WTC11 (cell line): Measurements from ENCODE around the gene RASAL2. TPM values are rescaled to one million over a fixed set of nuclear protein-coding genes. Genes with fewer than 3 reads are reported as not detected.

Experiments used
- ATAC-seq: fragments of 200-7000 bp; cut with Tn5 transposase; 2 replicates; pipeline ENCODE4 v1.10.0; 2021; ENCODE audit warnings: mild to moderate bottlenecking, moderate library complexity
- CTCF ChIA-PET: fragments of 300-600 bp; sonication (Branson Sonifier 250); formaldehyde crosslinking; loops from one replicate; lab custom pipeline; 2021; ENCODE audit warnings: antibody characterized with exemption; lab: Charles Lee
- POLR2A ChIA-PET: fragments of 350-600 bp; sonication (Branson Sonifier 250); formaldehyde crosslinking; loops from one replicate; lab custom pipeline; 2021; ENCODE audit warnings: antibody characterized with exemption; lab: Charles Lee
- DNase-seq: peaks from one replicate; pipeline ENCODE4 v3.0.0; 2021; ENCODE audit warnings: low spot score
- H3K27ac Mint-ChIP-seq: 2 replicates; pipeline ENCODE4 v1.8.0; 2021; ENCODE audit warnings: mixed read lengths
- H3K27me3 Mint-ChIP-seq: 2 replicates; pipeline ENCODE4 v1.8.0; 2021; ENCODE audit warnings: low read depth, mild to moderate bottlenecking, moderate library complexity, mixed read lengths
- H3K36me3 Mint-ChIP-seq: 2 replicates; pipeline ENCODE4 v1.8.0; 2021; ENCODE audit warnings: mixed read lengths
- H3K4me1 Mint-ChIP-seq: 2 replicates; pipeline ENCODE4 v1.8.0; 2022; ENCODE audit warnings: mixed read lengths
- H3K4me3 Mint-ChIP-seq: 2 replicates; pipeline ENCODE4 v1.8.0; 2021; ENCODE audit warnings: mild to moderate bottlenecking, moderate library complexity, mixed read lengths
- H3K9me3 Mint-ChIP-seq: 2 replicates; pipeline ENCODE4 v1.8.0; 2021; ENCODE audit warnings: mixed read lengths
- ARID4B ChIP-seq: sonication (generic); formaldehyde crosslinking; IDR thresholded peaks from 2 replicates; pipeline ENCODE4 v1.8.0; 2023; ENCODE audit warnings: missing genetic modification reagents, mild to moderate bottlenecking, borderline replicate concordance
- ESRRA ChIP-seq: sonication (generic); formaldehyde crosslinking; IDR thresholded peaks from 2 replicates; pipeline ENCODE4 v1.8.1; 2022; ENCODE audit warnings: mild to moderate bottlenecking, missing genetic modification reagents, borderline replicate concordance
- HMGA2 ChIP-seq: fragments of 250-450 bp; sonication (Bioruptor Pico); IDR thresholded peaks from 2 replicates; pipeline ENCODE4 v1.4.0; 2021; ENCODE audit warnings: mild to moderate bottlenecking, moderate library complexity
- MAX ChIP-seq: sonication (generic); formaldehyde crosslinking; IDR thresholded peaks from 2 replicates; pipeline ENCODE4 v1.8.0; 2022; ENCODE audit warnings: mild to moderate bottlenecking, missing genetic modification reagents
- MLX ChIP-seq: sonication (generic); formaldehyde crosslinking; IDR thresholded peaks from 2 replicates; pipeline ENCODE4 v1.8.1; 2023; ENCODE audit warnings: mild to moderate bottlenecking, missing genetic modification reagents, moderate library complexity
- NR1H2 ChIP-seq: sonication (generic); formaldehyde crosslinking; IDR thresholded peaks from 2 replicates; pipeline ENCODE4 v1.9.0; 2021; ENCODE audit warnings: mild to moderate bottlenecking, moderate library complexity, missing genetic modification reagents
- PRDM15 ChIP-seq: sonication (generic); formaldehyde crosslinking; IDR thresholded peaks from 2 replicates; pipeline ENCODE4 v1.8.0; 2022; ENCODE audit warnings: missing genetic modification reagents
- PREB ChIP-seq: sonication (generic); formaldehyde crosslinking; IDR thresholded peaks from 2 replicates; pipeline ENCODE4 v1.8.1; 2022; ENCODE audit warnings: mild to moderate bottlenecking, missing genetic modification reagents, moderate library complexity, borderline replicate concordance
- SMAD3 ChIP-seq: sonication (generic); formaldehyde crosslinking; IDR thresholded peaks from 2 replicates; pipeline ENCODE4 v1.8.0; 2022; ENCODE audit warnings: missing genetic modification reagents, mild to moderate bottlenecking, borderline replicate concordance
- SMAD4 ChIP-seq: sonication (generic); formaldehyde crosslinking; IDR thresholded peaks from 2 replicates; pipeline ENCODE4 v1.8.0; 2022; ENCODE audit warnings: mild to moderate bottlenecking, missing genetic modification reagents
- ZNF138 ChIP-seq: sonication (generic); formaldehyde crosslinking; conservative IDR thresholded peaks from 2 replicates; pipeline ENCODE4 v1.8.1; 2022; ENCODE audit warnings: mild to moderate bottlenecking, moderate library complexity, missing genetic modification reagents
- ZNF263 ChIP-seq: sonication (generic); formaldehyde crosslinking; IDR thresholded peaks from 2 replicates; pipeline ENCODE4 v1.8.1; 2022; ENCODE audit warnings: low read depth, mild to moderate bottlenecking, moderate library complexity, missing genetic modification reagents
- ZNF396 ChIP-seq: fragments of 250-450 bp; sonication (Bioruptor Pico); IDR thresholded peaks from 2 replicates; pipeline ENCODE4 v1.8.0; 2021; ENCODE audit warnings: mild to moderate bottlenecking, moderate library complexity, borderline replicate concordance
- ZNF425 ChIP-seq: fragments of 250-450 bp; sonication (Bioruptor Pico); conservative IDR thresholded peaks from 2 replicates; pipeline ENCODE4 v1.9.0; 2021; ENCODE audit warnings: mild to moderate bottlenecking
- ZSCAN18 ChIP-seq: fragments of 250-450 bp; sonication (Bioruptor Pico); IDR thresholded peaks from 2 replicates; pipeline ENCODE4 v2.1.2; 2022; ENCODE audit warnings: mild to moderate bottlenecking, moderate library complexity
- total RNA-seq: library from RNA; stranded (reverse); gene quantifications from 3 replicates; pipeline ENCODE4 v1.2.3, GENCODE V29; 2021

Gene RASAL2
- total RNA-seq, 1 experiment from 2014 or later, result 29.5 TPM

- no peak for TF ChIP-seq ZNF396 (CRISPR knock-in tag)
- TF ChIP-seq NR1H2 (CRISPR knock-in tag), result no peak
- no peak for TF ChIP-seq ZNF138 (CRISPR knock-in tag)
- TF ChIP-seq SMAD3 (CRISPR knock-in tag), result no peak
- TF ChIP-seq ZSCAN18 (CRISPR knock-in tag), result no peak
- no peak for TF ChIP-seq MLX (CRISPR knock-in tag)
- TF ChIP-seq MAX (CRISPR knock-in tag), result no peak
- no peak for TF ChIP-seq ZNF263 (CRISPR knock-in tag)
- no peak for TF ChIP-seq ZNF425 (CRISPR knock-in tag)
- no peak for TF ChIP-seq HMGA2 (CRISPR knock-in tag)
- TF ChIP-seq ESRRA, result no peak
- TF ChIP-seq SMAD4 (CRISPR knock-in tag), result no peak
Observed at GRCh38 chr1:178165196-178165595, 71.3 kb downstream of the RASAL2 start (continued).

- Mint-ChIP-seq H3K36me3 (no peaks in the 10 kb centered on the region), H3K4me1 (no peaks in the 10 kb centered on the region), H3K27ac (no peak overlapping the region), H3K9me3 (no peaks in the 10 kb centered on the region), H3K4me3 (no peak overlapping the region), H3K27me3 (no peaks in the 10 kb centered on the region)
- TF ChIP-seq ARID4B (no peak), PRDM15 (CRISPR knock-in tag) (no peak), ZSCAN18 (CRISPR knock-in tag) (no peak), PREB (no peak), MLX (CRISPR knock-in tag) (no peak)
- no peak for DNase-seq
- no peak for ATAC-seq
- ChIA-PET CTCF (no interaction called here), POLR2A (no interaction called here)
Observed at GRCh38 chr1:178166429-178167024, 72.6 kb downstream of the RASAL2 start.
